ENCODE measurements around the gene TXNDC15. TPM values are rescaled to one million over a fixed set of nuclear protein-coding genes. Genes with fewer than 3 reads are reported as not detected.

Gene TXNDC15
- total RNA-seq, 2 experiments from 2014 or later: 51.0 to 56.9 TPM

DNA sequence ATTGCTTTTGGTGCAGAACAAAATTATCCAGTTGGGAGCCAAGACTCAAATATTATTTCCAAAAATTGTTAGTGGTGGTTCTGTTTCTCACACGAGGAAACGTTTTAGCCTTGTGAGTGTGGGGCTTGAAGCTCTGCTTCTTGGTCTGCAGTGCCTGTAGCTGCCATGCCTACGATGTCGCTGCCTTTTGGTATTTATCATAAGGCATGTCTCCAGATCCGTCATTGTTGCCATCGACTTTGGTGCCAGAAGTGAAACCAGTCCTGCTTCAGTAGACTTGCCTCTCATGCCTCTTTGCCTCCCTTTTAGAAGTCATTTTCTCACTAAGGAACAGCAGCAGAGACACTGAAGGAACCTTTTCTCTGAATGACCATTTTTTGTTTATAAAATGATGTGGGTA lies 63.9 kb downstream of the TXNDC15 start:
- ChIA-PET POLR2A (no interaction called here), CTCF (interaction anchor here (1.8 kb wide), 1 partner anchor 10 kb away, joined by 4 read pairs; no protein-coding TSS in a partner anchor)
- no peak for DNase-seq
- Mint-ChIP-seq H3K36me3 (ENCODE audit: low read depth) (peaks cover 11% of the 10 kb centered on the region), H3K4me3 (no peak overlapping the region), H3K27ac (no peak overlapping the region), H3K9me3 (no peaks in the 10 kb centered on the region), H3K4me1 (no peaks in the 10 kb centered on the region), H3K27me3 (no peaks in the 10 kb centered on the region)

DNA sequence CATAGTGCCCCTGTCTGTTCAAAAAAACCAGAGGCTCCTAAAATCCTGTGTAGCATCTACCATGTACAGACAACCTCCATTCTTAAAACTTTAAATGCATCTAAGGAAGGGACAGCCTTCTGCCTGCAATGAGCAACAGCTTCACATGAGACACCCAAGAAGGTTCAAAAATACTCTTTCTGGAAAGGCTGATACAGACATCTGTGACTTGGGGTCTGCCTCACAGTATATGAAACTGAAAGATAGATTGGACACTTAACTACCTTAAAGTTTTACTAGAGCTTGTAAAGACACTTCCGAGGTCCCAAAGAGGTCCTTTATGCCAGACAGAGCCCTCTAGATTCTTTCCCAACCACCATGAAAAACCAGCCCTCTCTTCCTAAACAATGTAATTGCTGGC lies 65.3 kb downstream of the TXNDC15 start:
- H3K27ac Mint-ChIP-seq: no peak overlapping the region
- peaks cover 11% of the 10 kb centered on the region for H3K36me3 Mint-ChIP-seq (ENCODE audit: low read depth)

DNA sequence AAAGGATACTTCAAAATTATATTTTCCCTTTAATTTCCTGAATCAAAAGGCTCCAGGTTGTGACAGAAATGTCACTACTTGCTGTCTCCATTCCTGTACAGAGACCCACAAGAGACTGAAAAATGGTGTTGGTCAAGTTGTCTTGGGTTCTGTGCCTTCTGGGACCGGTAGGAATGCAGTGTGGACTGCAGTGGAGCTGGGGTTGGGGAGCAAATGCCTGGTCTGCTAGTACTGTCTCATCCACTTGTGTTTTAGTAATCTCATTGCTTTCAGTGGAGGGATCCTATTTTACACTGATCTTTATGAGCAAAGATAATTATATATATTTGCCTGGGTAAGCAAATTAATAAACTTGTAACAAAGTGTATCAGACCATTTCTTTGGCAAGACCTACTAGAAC lies 69.4 kb downstream of the TXNDC15 start:
- Mint-ChIP-seq H3K27ac (no peak overlapping the region), H3K9me3 (no peaks in the 10 kb centered on the region), H3K4me1 (peaks cover 1% of the 10 kb centered on the region), H3K36me3 (ENCODE audit: low read depth) (peaks cover 7% of the 10 kb centered on the region), H3K27me3 (no peaks in the 10 kb centered on the region), H3K4me3 (no peak overlapping the region)
- ChIA-PET CTCF (no interaction called here), POLR2A (no interaction called here)
- DNase-seq: no peak

More for the DNA sequence above, 65.3 kb downstream of the TXNDC15 start:
- POLR2A ChIA-PET: no interaction called here
- Mint-ChIP-seq H3K9me3 (no peaks in the 10 kb centered on the region), H3K4me1 (no peaks in the 10 kb centered on the region), H3K4me3 (no peak overlapping the region), H3K27me3 (no peaks in the 10 kb centered on the region)
- no peak for DNase-seq
- CTCF ChIA-PET: interaction anchor here (1.8 kb wide), 1 partner anchor 9 kb away, joined by 4 read pairs; no protein-coding TSS in a partner anchor

DNA sequence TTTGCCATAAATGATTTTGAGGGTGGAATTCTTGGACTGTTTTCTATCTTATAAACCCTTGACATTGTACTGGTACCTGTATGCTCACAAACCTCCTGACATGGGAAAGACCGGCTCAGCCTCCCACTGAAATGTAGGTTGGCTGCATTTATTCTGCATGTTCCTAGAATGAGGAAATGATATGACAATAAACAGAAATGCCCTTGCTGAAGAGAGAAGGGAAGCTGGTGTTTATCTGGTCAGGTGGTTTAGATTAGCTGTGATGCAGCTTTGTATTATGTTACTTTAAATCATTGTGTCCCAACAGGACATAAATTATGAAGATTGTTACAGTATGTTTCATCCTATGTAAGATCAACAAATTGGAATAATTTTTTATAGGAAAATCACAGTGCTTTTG lies 70.5 kb downstream of the TXNDC15 start:
- no peaks in the 10 kb centered on the region for H3K27me3 Mint-ChIP-seq
- H3K4me1 Mint-ChIP-seq: peaks cover 1% of the 10 kb centered on the region
- ChIA-PET POLR2A (no interaction called here), CTCF (no interaction called here)
- no peaks in the 10 kb centered on the region for H3K9me3 Mint-ChIP-seq
- no peak overlapping the region for H3K4me3 Mint-ChIP-seq
- no peak overlapping the region for H3K27ac Mint-ChIP-seq
- peaks cover 7% of the 10 kb centered on the region for H3K36me3 Mint-ChIP-seq (ENCODE audit: low read depth)
- DNase-seq: no peak

DNA sequence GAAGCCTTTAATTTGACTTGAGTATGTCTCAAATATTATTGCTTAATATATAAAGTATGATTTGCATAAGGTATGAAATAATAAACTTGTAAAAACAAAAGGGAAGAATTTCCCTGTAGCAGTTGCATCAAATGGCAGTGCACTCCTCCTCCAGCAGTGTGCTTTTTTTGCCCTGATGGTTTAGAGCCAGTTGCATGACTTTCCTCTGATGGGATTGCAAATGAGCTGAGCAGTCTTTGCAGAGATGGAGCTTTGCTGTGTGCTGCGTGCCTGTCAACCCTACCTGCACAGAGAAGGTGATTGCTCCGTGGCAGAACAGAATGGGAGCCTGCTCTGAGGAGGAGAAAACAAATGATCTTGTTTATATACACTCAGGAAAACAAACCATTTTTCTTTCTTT lies 70.9 kb downstream of the TXNDC15 start:
- no peak overlapping the region for H3K27ac Mint-ChIP-seq
- POLR2A ChIA-PET: interaction anchor here (1.3 kb wide), 1 partner anchor 18 kb away, joined by 4 read pairs; no protein-coding TSS in a partner anchor
- H3K27me3 Mint-ChIP-seq: no peaks in the 10 kb centered on the region
- H3K4me1 Mint-ChIP-seq: peaks cover 1% of the 10 kb centered on the region
- H3K36me3 Mint-ChIP-seq (ENCODE audit: low read depth): peaks cover 2% of the 10 kb centered on the region
- CTCF ChIA-PET: no interaction called here
- no peaks in the 10 kb centered on the region for H3K9me3 Mint-ChIP-seq
- no peak overlapping the region for H3K4me3 Mint-ChIP-seq
- DNase-seq: no peak

DNA sequence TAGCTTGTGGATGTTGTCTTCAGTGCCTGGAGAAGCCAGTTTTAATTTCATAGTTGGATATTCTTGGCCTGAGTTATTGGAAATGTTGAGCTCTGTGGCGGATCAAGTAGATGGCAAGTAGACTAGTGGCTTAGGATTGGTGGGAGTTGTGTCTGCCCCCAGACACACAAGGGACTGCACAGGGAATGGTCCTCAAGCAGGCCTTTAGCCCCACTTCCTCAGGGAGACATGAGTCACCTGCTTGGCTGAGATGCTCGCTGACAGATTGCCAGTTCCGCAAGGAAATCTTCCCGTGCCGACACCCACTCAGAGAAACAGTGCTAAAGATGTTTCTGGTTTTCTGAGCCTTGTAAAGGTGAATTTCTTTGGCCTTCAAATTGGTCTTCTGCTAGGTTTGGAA lies 74.7 kb downstream of the TXNDC15 start:
- H3K36me3 Mint-ChIP-seq (ENCODE audit: low read depth): peaks cover 5% of the 10 kb centered on the region
- no peak overlapping the region for H3K4me3 Mint-ChIP-seq
- POLR2A ChIA-PET: no interaction called here
- peaks cover 1% of the 10 kb centered on the region for H3K4me1 Mint-ChIP-seq
- H3K9me3 Mint-ChIP-seq: no peaks in the 10 kb centered on the region
- H3K27ac Mint-ChIP-seq: no peak overlapping the region
- DNase-seq: no peak
- H3K27me3 Mint-ChIP-seq: no peaks in the 10 kb centered on the region
- CTCF ChIA-PET: interaction anchor here (1.0 kb wide), 1 partner anchor 17 kb away, joined by 4 read pairs; no protein-coding TSS in a partner anchor

DNA sequence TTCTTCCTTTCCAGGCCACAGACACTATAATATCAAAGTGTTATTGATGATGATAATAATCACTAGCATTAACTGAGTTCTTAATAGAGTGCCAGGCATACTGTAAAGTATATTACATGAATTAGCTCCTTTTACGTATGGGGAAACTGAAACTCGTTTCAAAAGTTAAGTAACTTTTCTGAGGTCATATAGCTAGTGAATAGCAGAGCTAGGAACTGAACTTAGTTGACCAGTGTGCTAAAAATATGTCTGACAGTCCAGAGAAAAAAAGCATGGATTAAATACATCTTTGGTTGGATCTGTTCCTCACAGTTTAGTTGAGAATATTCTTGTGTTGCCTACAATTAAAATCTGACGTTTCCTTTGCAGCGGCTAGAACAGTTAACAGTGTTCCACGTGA lies 75.1 kb downstream of the TXNDC15 start:
- H3K27ac Mint-ChIP-seq: no peak overlapping the region
- peaks cover 1% of the 10 kb centered on the region for H3K4me1 Mint-ChIP-seq
- POLR2A ChIA-PET: no interaction called here
- DNase-seq: no peak
- H3K9me3 Mint-ChIP-seq: peaks cover 3% of the 10 kb centered on the region
- no peak overlapping the region for H3K4me3 Mint-ChIP-seq
- peaks cover 5% of the 10 kb centered on the region for H3K36me3 Mint-ChIP-seq (ENCODE audit: low read depth)
- no peaks in the 10 kb centered on the region for H3K27me3 Mint-ChIP-seq
- CTCF ChIA-PET: interaction anchor here (1.0 kb wide), 1 partner anchor 17 kb away, joined by 4 read pairs; no protein-coding TSS in a partner anchor

Other genes starting within 250 kb of the TXNDC15 start
- gene SAR1B, start 241.5 kb upstream of the TXNDC15 start, total RNA-seq: 10 to 100 TPM; 55.3 to 57.7 TPM
- 10 to 100 TPM; 29.3 to 29.6 TPM for gene SEC24A, start 225.6 kb upstream of the TXNDC15 start, total RNA-seq
- gene CAMLG, start 135.8 kb upstream of the TXNDC15 start, total RNA-seq: 10 to 100 TPM; 30.5 to 31.0 TPM
- 10 to 100 TPM; 51.8 to 56.7 TPM for gene DDX46, start 115.6 kb upstream of the TXNDC15 start, total RNA-seq
- gene C5orf24, start 28.4 kb upstream of the TXNDC15 start, total RNA-seq: 10 to 100 TPM; 32.3 to 32.5 TPM
- 10 to 100 TPM; 13.6 to 14.7 TPM for gene PCBD2, start 30.8 kb downstream of the TXNDC15 start, total RNA-seq
- under 1 TPM; 0.55 to 0.88 TPM for gene CATSPER3, start 93.5 kb downstream of the TXNDC15 start, total RNA-seq
- gene PITX1, start 159.9 kb downstream of the TXNDC15 start, total RNA-seq: under 1 TPM in 1 of 2 experiments, not detected in 1; 0.18 TPM